Neuronal stem cell (in vitro differentiated cells): ENCODE data around the gene LPCAT1.
"Not testable (repeated sequence)": the region's sequence is repeated elsewhere in the genome, so short reads cannot be mapped to it uniquely, and the experiment has no call there.

Experiments used
- DNase-seq: peaks from one replicate; pipeline ENCODE4 v3.0.0-alpha.2; 2013; ENCODE audit warnings: low spot score
- H2AFZ ChIP-seq: one replicate; pipeline ENCODE4 v1.6.1; 2013; ENCODE audit warnings: mild to moderate bottlenecking, low read length, inconsistent platforms
- H2AK5ac ChIP-seq: 2 replicates; pipeline ENCODE4 v1.6.1; 2013; ENCODE audit warnings: low read depth, mild to moderate bottlenecking, inconsistent platforms, low read length, moderate library complexity, mixed read lengths
- H2BK120ac ChIP-seq: 2 replicates; pipeline ENCODE4 v1.6.1; 2013; ENCODE audit warnings: low read depth, mild to moderate bottlenecking, inconsistent platforms, low read length, moderate library complexity, mixed read lengths
- H2BK12ac ChIP-seq: one replicate; pipeline ENCODE4 v1.6.1; 2013; ENCODE audit warnings: low read length, inconsistent platforms
- H2BK15ac ChIP-seq: 2 replicates; pipeline ENCODE4 v1.6.1; 2013; ENCODE audit warnings: mild to moderate bottlenecking, low read length, inconsistent platforms, mixed read lengths
- H2BK5ac ChIP-seq: one replicate; pipeline ENCODE4 v1.6.1; 2013; ENCODE audit warnings: inconsistent platforms, mild to moderate bottlenecking, low read length, moderate library complexity
- H3K14ac ChIP-seq: one replicate; pipeline ENCODE4 v1.6.1; 2013; ENCODE audit warnings: low read length, inconsistent platforms
- H3K18ac ChIP-seq: 2 replicates; pipeline ENCODE4 v1.6.1; 2013; ENCODE audit warnings: low read length, inconsistent platforms
- H3K23ac ChIP-seq: 2 replicates; pipeline ENCODE4 v1.6.1; 2013; ENCODE audit warnings: low read depth, mild to moderate bottlenecking, mixed read lengths, low read length, inconsistent platforms; ENCODE audit not compliant: poor library complexity
- H3K27ac ChIP-seq: replicated peaks from 3 replicates; pipeline ENCODE4 v1.5.1; 2013; ENCODE audit warnings: low read length, inconsistent platforms
- H3K27me3 ChIP-seq, 3 experiments: 2 replicates each; pipeline ENCODE4 v1.6.1; 2013; ENCODE audit warnings: low read length in 3 of 3, mild to moderate bottlenecking in 2 of 3, inconsistent platforms in 1 of 3, low read depth in 1 of 3, mixed read lengths in 1 of 3, moderate library complexity in 1 of 3; ENCODE audit not compliant: control insufficient read depth in 3 of 3, insufficient read depth in 3 of 3
- H3K36me3 ChIP-seq, 2 donors: replicated peaks in 1 of 2; 2 replicates each; pipeline ENCODE4 v1.6.1; 2013; ENCODE audit warnings: low read length in 2 of 2; ENCODE audit not compliant: control insufficient read depth in 2 of 2, insufficient read depth in 2 of 2
- H3K4ac ChIP-seq: 2 replicates; pipeline ENCODE4 v1.6.1; 2013; ENCODE audit warnings: inconsistent platforms, mild to moderate bottlenecking, low read length, moderate library complexity
- H3K4me1 ChIP-seq, 2 donors: 1 replicate in 1 of 2; 2 replicates in 1 of 2; pipeline ENCODE4 v1.6.1; 2013; ENCODE audit warnings: low read length in 2 of 2, low read depth in 1 of 2; ENCODE audit not compliant: control insufficient read depth in 2 of 2, insufficient read depth in 1 of 2
- H3K4me2 ChIP-seq: one replicate; pipeline ENCODE4 v1.6.1; 2013; ENCODE audit warnings: mild to moderate bottlenecking, low read length, inconsistent platforms; ENCODE audit not compliant: insufficient read depth, poor library complexity, severe bottlenecking
- H3K4me3 ChIP-seq, 2 donors: 2 replicates each; pipeline ENCODE4 v1.5.1; 2013; ENCODE audit warnings: low read length in 2 of 2, mild to moderate bottlenecking in 2 of 2, inconsistent platforms in 1 of 2, moderate library complexity in 1 of 2
- H3K79me1 ChIP-seq: one replicate; pipeline ENCODE4 v1.6.1; 2013; ENCODE audit warnings: low read depth, mild to moderate bottlenecking, inconsistent platforms, low read length, moderate library complexity
- H3K9ac ChIP-seq: one replicate; pipeline ENCODE4 v1.6.1; 2013; ENCODE audit warnings: mild to moderate bottlenecking, low read depth, low read length, inconsistent platforms; ENCODE audit not compliant: poor library complexity
- H3K9me3 ChIP-seq, 2 donors: replicated peaks in 1 of 2; 2 replicates each; pipeline versions ENCODE3 to v1.6.1; 2013; ENCODE audit warnings: low read length in 2 of 2, mild to moderate bottlenecking in 2 of 2, inconsistent platforms in 1 of 2, low read depth in 1 of 2, mixed read lengths in 1 of 2, moderate library complexity in 1 of 2; ENCODE audit not compliant: control insufficient read depth in 2 of 2, insufficient read depth in 1 of 2
- H4K8ac ChIP-seq: one replicate; pipeline ENCODE4 v1.6.1; 2013; ENCODE audit warnings: low read depth, mild to moderate bottlenecking, inconsistent platforms, low read length, moderate library complexity
- H4K91ac ChIP-seq: one replicate; pipeline ENCODE4 v1.6.1; 2013; ENCODE audit warnings: low read length, low read depth, mild to moderate bottlenecking, inconsistent platforms; ENCODE audit not compliant: poor library complexity
- WGBS, 2 donors: extraction: QIAGEN DNeasy Blood & Tissue Kit; methylation state at CpG; one replicate each; pipeline ENCODE4 v1.1.7; 2013; ENCODE audit warnings: missing lambda C conversion rate in 2 of 2, mixed read lengths in 1 of 2; ENCODE audit not compliant: insufficient read length in 2 of 2, insufficient replicate concordance in 1 of 2; ENCODE audit errors: extremely low coverage in 2 of 2; 5-methylcytosine and 5-hydroxymethylcytosine counted together

The LPCAT1 gene

DNA sequence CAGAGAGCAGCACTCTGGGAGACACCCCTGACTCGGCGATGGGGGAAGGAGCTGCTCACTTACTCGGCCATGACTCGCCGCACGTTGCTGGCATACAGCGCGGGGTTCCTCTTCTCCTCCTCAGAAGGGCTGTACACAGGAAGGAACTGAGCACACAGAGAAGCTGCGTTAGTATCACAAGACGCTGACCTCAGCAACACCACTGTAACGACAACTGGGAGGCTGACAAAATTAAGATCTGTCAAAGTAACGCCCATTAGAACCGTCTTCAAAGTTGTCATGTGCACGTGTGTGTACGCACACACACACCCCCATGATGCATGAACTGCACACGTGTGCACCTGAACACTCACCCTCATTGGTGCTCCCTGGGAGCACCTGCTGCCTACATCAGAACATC is 46.4 kb downstream of the LPCAT1 start:
- Histone ChIP-seq H2AFZ (no peak overlapping the region), H3K4me3 (no peak overlapping the region), H3K4me1 (peaks cover 0 to 2% of the 10 kb centered on the region in 2 donors), H2BK15ac (no peak overlapping the region), H3K27me3 (no peaks in the 10 kb centered on the region), H3K9ac (no peak overlapping the region), H3K36me3 (peaks cover 32 to 74% of the 10 kb centered on the region in 2 donors), H3K14ac (no peak overlapping the region), H3K27ac (no peak overlapping the region), H3K79me1 (peaks cover 3% of the 10 kb centered on the region), H4K91ac (no peak overlapping the region), H2BK120ac (no peak overlapping the region), H4K8ac (no peak overlapping the region), H2AK5ac (no peak overlapping the region), H3K4me2 (no peak overlapping the region), H3K18ac (no peak overlapping the region), H2BK12ac (no peak overlapping the region), H2BK5ac (no peak overlapping the region), H3K9me3 (no peaks in the 10 kb centered on the region), H3K23ac (no peak overlapping the region), H3K4ac (no peak overlapping the region)
- DNase-seq, result no peak
- no CpG with 5 or more reads among the region's 16 CpGs for WGBS, 2 donors

DNA sequence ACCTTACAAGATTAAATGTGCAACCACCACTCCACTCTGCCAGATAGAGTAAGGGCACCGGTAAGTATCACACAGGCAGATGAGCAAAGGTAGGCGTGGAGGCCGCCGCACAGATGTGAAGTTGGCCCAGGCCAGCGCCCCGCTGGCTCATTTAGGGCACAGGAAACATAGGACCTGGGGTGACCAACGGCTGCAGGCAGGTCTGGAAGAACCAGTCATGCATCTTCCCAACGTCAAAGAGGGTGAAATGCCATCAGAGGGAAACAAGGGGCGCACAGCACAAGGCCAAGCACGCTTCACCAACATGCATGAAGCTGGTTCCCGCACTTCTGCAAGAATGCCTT is 46.8 kb downstream of the LPCAT1 start:
- Histone ChIP-seq H3K36me3 (peaks cover 34 to 78% of the 10 kb centered on the region in 2 donors), H3K14ac (no peak overlapping the region), H3K18ac (no peak overlapping the region), H3K4me2 (no peak overlapping the region), H3K27me3 (no peaks in the 10 kb centered on the region), H2AK5ac (no peak overlapping the region), H3K23ac (no peak overlapping the region), H3K27ac (no peak overlapping the region), H2BK15ac (no peak overlapping the region), H2BK12ac (no peak overlapping the region), H3K79me1 (peaks cover 3% of the 10 kb centered on the region), H3K4me1 (peaks cover 0 to 2% of the 10 kb centered on the region in 2 donors), H3K4ac (no peak overlapping the region), H4K8ac (no peak overlapping the region), H4K91ac (no peak overlapping the region), H2BK5ac (no peak overlapping the region), H3K9ac (peak overlapping the region; percentile 3), H3K9me3 (no peaks in the 10 kb centered on the region), H3K4me3 (no peak overlapping the region), H2BK120ac (no peak overlapping the region), H2AFZ (no peak overlapping the region)
- no peak for DNase-seq
- WGBS, 2 donors, result no CpG with 5 or more reads among the region's 11 CpGs

DNA sequence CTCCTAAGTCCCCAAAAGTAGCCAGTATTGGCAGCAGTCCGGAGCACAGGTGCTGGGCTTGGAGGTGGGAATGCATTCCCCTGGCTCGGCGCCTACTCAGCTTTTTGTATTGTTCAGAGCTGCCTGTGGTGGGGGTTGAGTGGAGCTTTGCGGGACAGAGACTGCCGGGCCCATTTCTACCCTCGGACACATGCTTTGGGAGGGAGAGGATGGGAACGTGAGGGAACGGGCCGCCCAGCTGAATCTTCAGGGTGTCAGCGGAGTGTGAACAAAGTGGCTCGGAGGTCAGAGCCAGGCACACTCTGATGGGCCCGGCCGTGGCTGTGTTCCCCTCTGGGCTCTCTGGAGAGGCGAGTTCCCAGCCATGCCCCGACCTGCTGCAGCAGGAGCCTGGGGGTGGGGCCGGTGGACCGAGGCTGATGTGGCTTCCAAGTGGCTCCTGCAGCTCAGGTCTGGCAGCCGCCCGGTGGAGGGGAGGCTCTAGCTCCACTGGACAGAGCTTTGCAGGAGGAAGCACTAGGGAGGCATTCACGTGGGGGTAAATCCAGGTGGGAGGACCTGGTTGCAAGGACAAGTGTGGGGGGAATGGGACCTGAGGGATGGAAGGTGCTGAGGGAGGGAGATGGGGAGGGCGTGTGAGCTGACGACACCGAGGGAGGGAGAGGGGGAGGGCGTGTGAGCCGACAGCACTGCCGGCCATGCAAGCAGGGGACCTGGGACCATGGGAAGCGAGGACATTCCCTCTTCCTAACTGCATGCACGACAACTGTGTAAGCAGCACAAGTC is 47.4 kb downstream of the LPCAT1 start:
- peaks cover 34 to 84% of the 10 kb centered on the region in 2 donors for H3K36me3 ChIP-seq
- no peak overlapping the region for H3K18ac ChIP-seq
- peaks cover 3% of the 10 kb centered on the region for H3K79me1 ChIP-seq
- no peak overlapping the region for H3K9ac ChIP-seq
- H3K4me1 ChIP-seq, result peaks cover 0 to 2% of the 10 kb centered on the region in 2 donors
- no peaks in the 10 kb centered on the region for H3K9me3 ChIP-seq
- H3K23ac ChIP-seq, result peak overlapping the region; percentile 25
- H4K91ac ChIP-seq, result no peak overlapping the region
- H2AK5ac ChIP-seq, result no peak overlapping the region
- no peak overlapping the region for H3K4me3 ChIP-seq
- H4K8ac ChIP-seq, result no peak overlapping the region
- H2BK120ac ChIP-seq, result no peak overlapping the region
- H2BK12ac ChIP-seq, result no peak overlapping the region
- H2BK15ac ChIP-seq, result no peak overlapping the region
- no peaks in the 10 kb centered on the region for H3K27me3 ChIP-seq
- H3K4me2 ChIP-seq, result no peak overlapping the region
- no peak overlapping the region for H3K14ac ChIP-seq
- no peak for DNase-seq
- H2AFZ ChIP-seq, result no peak overlapping the region
- no peak overlapping the region for H3K27ac ChIP-seq
- no CpG with 5 or more reads among the region's 28 CpGs for WGBS, 2 donors
- H2BK5ac ChIP-seq, result no peak overlapping the region
- H3K4ac ChIP-seq, result no peak overlapping the region

DNA sequence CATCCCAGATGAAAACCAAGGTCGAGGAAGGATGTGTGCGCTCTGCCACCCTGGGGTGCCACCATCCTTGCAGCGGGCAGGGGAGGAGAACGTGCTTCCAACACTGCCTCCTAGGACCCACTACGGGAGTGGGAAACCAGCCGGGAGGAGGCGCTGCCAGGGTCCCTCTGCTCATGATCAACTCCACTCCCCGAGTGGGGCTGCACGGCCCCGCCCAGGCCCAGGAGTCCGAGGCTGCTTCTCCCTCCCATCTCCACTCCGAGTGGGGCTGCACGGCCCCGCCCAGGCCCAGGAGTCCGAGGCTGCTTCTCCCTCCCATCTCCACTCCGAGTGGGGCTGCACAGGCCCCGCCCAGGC is 48.2 kb downstream of the LPCAT1 start:
- H2AK5ac ChIP-seq, DNase-seq, H3K18ac ChIP-seq, H3K27me3 ChIP-seq, H2BK120ac ChIP-seq, H3K4ac ChIP-seq, H2BK5ac ChIP-seq, H3K79me1 ChIP-seq, H3K23ac ChIP-seq, H3K4me3 ChIP-seq, H3K4me1 ChIP-seq, H2BK15ac ChIP-seq, H3K9me3 ChIP-seq, H3K14ac ChIP-seq, H4K91ac ChIP-seq, H3K27ac ChIP-seq, H2BK12ac ChIP-seq, H4K8ac ChIP-seq, H2AFZ ChIP-seq, H3K4me2 ChIP-seq: not testable (repeated sequence)
- peaks cover 38 to 91% of the 10 kb centered on the region in 2 donors for H3K36me3 ChIP-seq
- WGBS, 2 donors, result no CpG with 5 or more reads among the region's 17 CpGs
- H3K9ac ChIP-seq, result peak overlapping the region; percentile 34
